K562 (cell line): ENCODE measurements around the gene ERMARD. TPM values are rescaled to one million over a fixed set of nuclear protein-coding genes. Genes with fewer than 3 reads are reported as not detected.

ENCODE experiments used
- CBX2 ChIP-seq: fragments of 200-600 bp; sonication (generic); IDR thresholded peaks from one replicate; pipeline ENCODE4 v1.6.1; 2012; ENCODE audit warnings: mild to moderate bottlenecking, low read length, inconsistent platforms; ENCODE audit not compliant: insufficient read depth, poor library complexity, severe bottlenecking
- CBX3 ChIP-seq, 2 experiments: IDR thresholded peaks; 1 replicate in 1 of 2; 2 replicates in 1 of 2; pipeline ENCODE4 v1.6.1; 2012; ENCODE audit warnings: inconsistent platforms in 2 of 2, low read length in 2 of 2, borderline replicate concordance in 1 of 2, control low read depth in 1 of 2
- CREM ChIP-seq: IDR thresholded peaks from 2 replicates; pipeline ENCODE4 v1.6.1; 2014; ENCODE audit warnings: antibody characterized with exemption, low read depth
- EWSR1 ChIP-seq: fragments of 450-650 bp; IDR thresholded peaks from 2 replicates; pipeline ENCODE4 v1.6.1; 2018; ENCODE audit warnings: borderline replicate concordance, mild to moderate bottlenecking, low read depth, moderate library complexity; ENCODE audit not compliant: partially characterized antibody
- GABPB1 ChIP-seq: sonication (generic); formaldehyde crosslinking; IDR thresholded peaks from 2 replicates; pipeline ENCODE4 v1.8.0; 2022; ENCODE audit warnings: mild to moderate bottlenecking, missing genetic modification reagents
- MTA1 ChIP-seq: fragments of 450-650 bp; IDR thresholded peaks from 2 replicates; pipeline ENCODE4 v1.6.1; 2017; ENCODE audit warnings: borderline replicate concordance
- NFE2L1 ChIP-seq: fragments of 450-650 bp; IDR thresholded peaks from 2 replicates; pipeline ENCODE4 v1.6.1; 2016; ENCODE audit warnings: missing genetic modification characterization, low read depth, mild to moderate bottlenecking, missing compliant biosample characterization, moderate library complexity, borderline replicate concordance
- SLC30A9 ChIP-seq: fragments of 250-450 bp; sonication (Bioruptor Pico); IDR thresholded peaks from 2 replicates; pipeline ENCODE4 v1.8.0; 2022; ENCODE audit warnings: mild to moderate bottlenecking, moderate library complexity
- SMARCB1 ChIP-seq: IDR thresholded peaks from 2 replicates; pipeline ENCODE4 v1.6.1; 2011; ENCODE audit warnings: improper control_type of control experiment, low read depth; ENCODE audit not compliant: insufficient read length
- SNRNP70 ChIP-seq: fragments of 200-400 bp; formaldehyde crosslinking; optimal IDR thresholded peaks from 2 replicates; pipeline ENCODE3; 2017; ENCODE audit warnings: low read depth, low read length
- SUPT5H ChIP-seq: fragments of 450-650 bp; IDR thresholded peaks from 2 replicates; pipeline ENCODE4 v1.6.1; 2016
- TCF3 ChIP-seq: sonication (generic); formaldehyde crosslinking; IDR thresholded peaks from 2 replicates; pipeline ENCODE4 v1.4.0; 2020; ENCODE audit warnings: mild to moderate bottlenecking, missing genetic modification reagents
- TRIM24 ChIP-seq, 2 experiments: fragments of 450-650 bp; IDR thresholded peaks; 2 replicates each; pipeline ENCODE4 v1.6.1; 2016
- ZNF347 ChIP-seq: fragments of 450-650 bp; formaldehyde crosslinking; IDR thresholded peaks from 2 replicates; pipeline ENCODE4 v1.4.0; 2020; ENCODE audit warnings: low read depth, mild to moderate bottlenecking, moderate library complexity
- ZNF384 ChIP-seq: IDR thresholded peaks from 2 replicates; pipeline ENCODE4 v1.6.1; 2012; ENCODE audit warnings: low read depth, low read length, improper control_type of control experiment
- polyA plus RNA-seq, 8 experiments: library from polyadenylated mRNA; depleted of rRNA in 4 of 8; stranded (reverse) in 5 of 8; unstranded in 3 of 8; fragments of >200 nt; fragmentation: Nextera tagmentation in 2 of 8; fragmentation: Illumina TruSeq in 1 of 8; extraction: Ambion mirVana in 2 of 8; extraction: Trizol in 1 of 8; gene quantifications; 2 replicates each; pipeline versions ENCODE4 v1.2.1 to v1.2.3, GENCODE V29; 2011 to 2014; ENCODE audit warnings: inconsistent platforms in 1 of 8, missing spikeins in 1 of 8
- total RNA-seq, 7 experiments: library from RNA; depleted of rRNA in 6 of 7; stranded (reverse); fragments of >200 nt in 6 of 7; fragmentation: Illumina TruSeq in 2 of 7; extraction: Trizol in 2 of 7; gene quantifications; 2 replicates each; pipeline versions ENCODE4 v1.2.1 to v1.2.3, GENCODE V29; 2011 to 2021; ENCODE audit warnings: low replicate concordance in 1 of 7
- TF ChIP-seq, protein P1 (sequence below): fragments of 450-650 bp; IDR thresholded peaks from 2 replicates; pipeline ENCODE4 v1.6.1; 2018; ENCODE audit not compliant: partially characterized antibody
- TF ChIP-seq, protein P2 (sequence below): sonication (generic); formaldehyde crosslinking; IDR thresholded peaks from 2 replicates; pipeline ENCODE4 v1.8.0; 2022; ENCODE audit warnings: missing genetic modification reagents, mild to moderate bottlenecking, borderline replicate concordance
- TF ChIP-seq, protein P3 (sequence below): fragments of 450-650 bp; IDR thresholded peaks from 2 replicates; pipeline ENCODE4 v1.6.1; 2014; ENCODE audit warnings: low read depth, mild to moderate bottlenecking, moderate library complexity, borderline replicate concordance

ERMARD gene
- total and polyA plus RNA-seq, 9 of the 15 experiments (the other 6 are each of a cell fraction or from before 2014, with no cell fraction given): 14.5 to 68.6 (median 27.7) TPM

DNA sequence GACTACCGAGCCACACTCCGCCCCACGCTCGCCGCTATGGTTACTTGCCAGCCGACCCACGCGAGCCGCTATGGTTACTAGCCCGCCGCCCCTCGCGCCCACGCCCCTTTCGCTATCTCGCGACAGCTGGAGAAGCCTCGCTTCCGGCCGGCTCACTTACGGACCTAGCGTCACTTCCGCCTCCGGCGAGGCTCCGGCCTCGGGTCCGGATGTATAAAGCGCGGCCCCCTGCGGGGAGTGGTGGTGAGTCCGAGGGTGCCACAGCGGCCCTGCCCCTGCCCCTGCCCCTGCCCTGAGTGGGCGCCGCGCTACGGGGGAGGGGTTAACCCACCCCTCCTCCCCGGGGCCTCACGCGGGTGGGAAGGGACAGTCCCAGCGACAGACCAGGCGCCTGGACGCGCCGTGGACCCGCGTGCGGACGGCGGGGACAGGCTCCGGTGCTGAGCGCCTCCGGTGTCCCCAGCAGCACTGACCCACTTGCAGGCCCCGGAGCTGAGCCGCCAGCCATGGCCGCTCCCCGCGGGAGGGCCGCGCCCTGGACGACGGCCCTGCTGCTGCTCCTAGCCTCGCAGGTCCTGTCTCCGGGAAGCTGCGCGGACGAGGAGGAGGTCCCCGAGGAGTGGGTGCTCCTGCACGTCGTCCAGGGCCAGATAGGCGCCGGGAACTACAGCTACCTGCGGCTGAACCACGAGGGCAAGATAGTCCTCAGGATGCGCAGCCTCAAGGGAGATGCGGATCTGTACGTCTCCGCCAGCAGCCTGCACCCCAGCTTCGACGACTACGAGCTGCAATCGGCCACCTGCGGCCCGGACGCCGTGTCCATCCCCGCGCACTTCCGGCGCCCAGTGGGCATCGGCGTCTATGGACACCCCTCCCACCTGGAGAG is 49.2 kb upstream of the ERMARD start, which contains the start of the genes C6orf120 and WDR27 (continued):
- TF ChIP-seq, protein P1, sequence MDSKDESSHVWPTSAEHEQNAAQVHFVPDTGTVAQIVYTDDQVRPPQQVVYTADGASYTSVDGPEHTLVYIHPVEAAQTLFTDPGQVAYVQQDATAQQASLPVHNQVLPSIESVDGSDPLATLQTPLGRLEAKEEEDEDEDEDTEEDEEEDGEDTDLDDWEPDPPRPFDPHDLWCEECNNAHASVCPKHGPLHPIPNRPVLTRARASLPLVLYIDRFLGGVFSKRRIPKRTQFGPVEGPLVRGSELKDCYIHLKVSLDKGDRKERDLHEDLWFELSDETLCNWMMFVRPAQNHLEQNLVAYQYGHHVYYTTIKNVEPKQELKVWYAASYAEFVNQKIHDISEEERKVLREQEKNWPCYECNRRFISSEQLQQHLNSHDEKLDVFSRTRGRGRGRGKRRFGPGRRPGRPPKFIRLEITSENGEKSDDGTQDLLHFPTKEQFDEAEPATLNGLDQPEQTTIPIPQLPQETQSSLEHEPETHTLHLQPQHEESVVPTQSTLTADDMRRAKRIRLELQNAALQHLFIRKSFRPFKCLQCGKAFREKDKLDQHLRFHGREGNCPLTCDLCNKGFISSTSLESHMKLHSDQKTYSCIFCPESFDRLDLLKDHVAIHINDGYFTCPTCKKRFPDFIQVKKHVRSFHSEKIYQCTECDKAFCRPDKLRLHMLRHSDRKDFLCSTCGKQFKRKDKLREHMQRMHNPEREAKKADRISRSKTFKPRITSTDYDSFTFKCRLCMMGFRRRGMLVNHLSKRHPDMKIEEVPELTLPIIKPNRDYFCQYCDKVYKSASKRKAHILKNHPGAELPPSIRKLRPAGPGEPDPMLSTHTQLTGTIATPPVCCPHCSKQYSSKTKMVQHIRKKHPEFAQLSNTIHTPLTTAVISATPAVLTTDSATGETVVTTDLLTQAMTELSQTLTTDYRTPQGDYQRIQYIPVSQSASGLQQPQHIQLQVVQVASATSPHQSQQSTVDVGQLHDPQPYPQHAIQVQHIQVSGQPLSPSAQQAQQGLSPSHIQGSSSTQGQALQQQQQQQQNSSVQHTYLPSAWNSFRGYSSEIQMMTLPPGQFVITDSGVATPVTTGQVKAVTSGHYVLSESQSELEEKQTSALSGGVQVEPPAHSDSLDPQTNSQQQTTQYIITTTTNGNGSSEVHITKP: peak; percentile 34
- TF ChIP-seq GABPB1 (CRISPR knock-in tag) (peak; percentile 95), TRIM24 (IDR thresholded peaks at IDR 0.05) (0 out of 4 replicates have a peak, but pooled peaks of 1 of the 2 experiments have one; percentile 34), CBX3 (IDR thresholded peaks at IDR 0.05; ENCODE audit: borderline replicate concordance in 1 of 2, low read length in 2 of 2) (peak in 1 of 2 experiments; percentile 0; a peak in 1 of 3 replicates), CBX2 (no peak), SMARCB1 (no peak), SLC30A9 (CRISPR knock-in tag) (no peak), ZNF347 (no peak), TCF3 (CRISPR knock-in tag) (peak; percentile 8; the same call in 1 of the 2 replicates), SUPT5H (peak; percentile 97), EWSR1 (no peak), MTA1 (peak; percentile 63), ZNF384 (no peak), CREM (peak; percentile 95), NFE2L1 (tag) (no peak), SNRNP70 (no peak)
- TF ChIP-seq, protein P2, sequence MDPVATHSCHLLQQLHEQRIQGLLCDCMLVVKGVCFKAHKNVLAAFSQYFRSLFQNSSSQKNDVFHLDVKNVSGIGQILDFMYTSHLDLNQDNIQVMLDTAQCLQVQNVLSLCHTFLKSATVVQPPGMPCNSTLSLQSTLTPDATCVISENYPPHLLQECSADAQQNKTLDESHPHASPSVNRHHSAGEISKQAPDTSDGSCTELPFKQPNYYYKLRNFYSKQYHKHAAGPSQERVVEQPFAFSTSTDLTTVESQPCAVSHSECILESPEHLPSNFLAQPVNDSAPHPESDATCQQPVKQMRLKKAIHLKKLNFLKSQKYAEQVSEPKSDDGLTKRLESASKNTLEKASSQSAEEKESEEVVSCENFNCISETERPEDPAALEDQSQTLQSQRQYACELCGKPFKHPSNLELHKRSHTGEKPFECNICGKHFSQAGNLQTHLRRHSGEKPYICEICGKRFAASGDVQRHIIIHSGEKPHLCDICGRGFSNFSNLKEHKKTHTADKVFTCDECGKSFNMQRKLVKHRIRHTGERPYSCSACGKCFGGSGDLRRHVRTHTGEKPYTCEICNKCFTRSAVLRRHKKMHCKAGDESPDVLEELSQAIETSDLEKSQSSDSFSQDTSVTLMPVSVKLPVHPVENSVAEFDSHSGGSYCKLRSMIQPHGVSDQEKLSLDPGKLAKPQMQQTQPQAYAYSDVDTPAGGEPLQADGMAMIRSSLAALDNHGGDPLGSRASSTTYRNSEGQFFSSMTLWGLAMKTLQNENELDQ (CRISPR knock-in tag): no peak
- TF ChIP-seq, protein P3, sequence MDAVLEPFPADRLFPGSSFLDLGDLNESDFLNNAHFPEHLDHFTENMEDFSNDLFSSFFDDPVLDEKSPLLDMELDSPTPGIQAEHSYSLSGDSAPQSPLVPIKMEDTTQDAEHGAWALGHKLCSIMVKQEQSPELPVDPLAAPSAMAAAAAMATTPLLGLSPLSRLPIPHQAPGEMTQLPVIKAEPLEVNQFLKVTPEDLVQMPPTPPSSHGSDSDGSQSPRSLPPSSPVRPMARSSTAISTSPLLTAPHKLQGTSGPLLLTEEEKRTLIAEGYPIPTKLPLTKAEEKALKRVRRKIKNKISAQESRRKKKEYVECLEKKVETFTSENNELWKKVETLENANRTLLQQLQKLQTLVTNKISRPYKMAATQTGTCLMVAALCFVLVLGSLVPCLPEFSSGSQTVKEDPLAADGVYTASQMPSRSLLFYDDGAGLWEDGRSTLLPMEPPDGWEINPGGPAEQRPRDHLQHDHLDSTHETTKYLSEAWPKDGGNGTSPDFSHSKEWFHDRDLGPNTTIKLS: peak; percentile 90
